Activated naive CD4-positive, alpha-beta T cell treated with anti-CD3 and anti-CD28 coated beads, Interleukin-2, amount 10 ng/mL, durations not matched to agents 7 days and 5 days (primary cell): ENCODE data around the gene GEMIN2.
"Not testable (repeated sequence)": the region's sequence is repeated elsewhere in the genome, so short reads cannot be mapped to it uniquely, and the experiment has no call there.

Source experiments
- CTCF ChIA-PET: fragments of 350-600 bp; sonication (Branson Sonifier 250); formaldehyde crosslinking; loops from one replicate; lab custom pipeline; 2021; ENCODE audit warnings: antibody characterized with exemption; lab: Charles Lee
- DNase-seq: peaks from one replicate; pipeline ENCODE4 v3.0.0-alpha.2; 2020
- H3K27ac Mint-ChIP-seq: one replicate; pipeline ENCODE4 v1.8.0; 2021; ENCODE audit warnings: mild to moderate bottlenecking, moderate library complexity, mixed read lengths
- H3K27me3 Mint-ChIP-seq: one replicate; pipeline ENCODE4 v1.8.0; 2021; ENCODE audit warnings: mild to moderate bottlenecking, mixed read lengths
- H3K36me3 Mint-ChIP-seq: one replicate; pipeline ENCODE4 v1.8.0; 2021; ENCODE audit warnings: mixed read lengths
- H3K4me1 Mint-ChIP-seq: one replicate; pipeline ENCODE4 v1.8.0; 2021; ENCODE audit warnings: mixed read lengths
- H3K4me3 Mint-ChIP-seq: one replicate; pipeline ENCODE4 v1.8.0; 2021; ENCODE audit warnings: mild to moderate bottlenecking, moderate library complexity, mixed read lengths
- H3K9me3 Mint-ChIP-seq: one replicate; pipeline ENCODE4 v1.8.0; 2021; ENCODE audit warnings: mixed read lengths

GEMIN2 gene

DNA sequence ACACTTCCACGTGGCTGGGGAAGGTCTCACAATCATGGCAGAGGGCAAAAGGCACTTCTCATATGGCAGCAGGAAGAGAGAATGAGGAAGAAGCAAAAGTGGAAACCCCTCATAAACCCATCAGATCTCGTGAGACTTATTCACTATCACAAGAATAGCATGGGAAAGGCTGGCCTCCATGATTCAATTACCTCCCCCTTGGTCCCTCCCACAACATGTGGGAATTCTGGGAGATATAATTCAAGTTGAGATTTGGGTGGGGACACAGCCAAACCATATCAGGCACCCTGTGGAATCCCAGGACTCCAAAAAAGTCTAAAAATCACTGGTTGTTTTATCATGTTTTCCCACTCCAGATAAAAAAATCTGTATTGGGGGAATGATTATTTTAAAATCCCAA is 29.1 kb downstream of the GEMIN2 start:
- H3K4me1 Mint-ChIP-seq, CTCF ChIA-PET, H3K4me3 Mint-ChIP-seq: not testable (repeated sequence)

DNA sequence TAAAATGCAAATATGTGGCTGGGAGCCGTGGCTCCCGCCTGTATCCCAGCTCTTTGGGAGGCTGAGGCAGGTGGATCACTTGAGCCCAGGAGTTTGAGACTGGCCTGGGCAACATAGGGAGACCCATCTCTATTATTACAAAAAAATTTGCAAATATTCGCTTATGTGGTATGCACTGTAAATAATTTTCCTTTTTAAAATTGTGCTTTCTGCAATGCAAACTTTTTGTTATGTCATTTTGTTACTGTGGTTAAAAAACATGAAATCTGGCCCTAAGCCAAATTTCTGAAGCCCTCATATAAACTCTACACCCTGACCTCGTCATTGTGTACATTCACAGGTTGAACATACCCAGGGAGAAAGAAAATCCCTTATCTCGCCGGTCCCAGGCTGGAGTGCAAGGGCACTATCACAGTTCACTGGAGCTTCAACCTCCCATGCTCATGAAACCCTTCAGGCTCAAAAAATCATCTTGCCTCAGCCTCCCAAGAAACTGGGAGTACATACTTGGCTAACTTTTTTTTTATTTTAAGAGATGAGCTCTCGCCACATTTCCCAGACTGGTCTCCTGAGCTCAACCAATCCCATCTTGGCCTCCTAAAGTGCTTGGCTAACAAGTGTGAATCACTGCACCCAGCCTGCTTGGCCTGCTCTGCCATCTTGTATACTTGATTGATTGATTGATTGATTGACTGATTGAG is 31.3 kb downstream of the GEMIN2 start:
- Mint-ChIP-seq H3K36me3 (peaks cover 47% of the 10 kb centered on the region), H3K4me1 (no peaks in the 10 kb centered on the region), H3K9me3 (peaks cover 5% of the 10 kb centered on the region), H3K27ac (no peak overlapping the region), H3K27me3 (no peaks in the 10 kb centered on the region), H3K4me3 (no peak overlapping the region)
- CTCF ChIA-PET, result no interaction called here
- DNase-seq, result no peak

More for the DNA sequence above, 29.1 kb downstream of the GEMIN2 start:
- not testable (repeated sequence) for DNase-seq, H3K27ac Mint-ChIP-seq, H3K27me3 Mint-ChIP-seq, H3K9me3 Mint-ChIP-seq
- peaks cover 52% of the 10 kb centered on the region for H3K36me3 Mint-ChIP-seq

DNA sequence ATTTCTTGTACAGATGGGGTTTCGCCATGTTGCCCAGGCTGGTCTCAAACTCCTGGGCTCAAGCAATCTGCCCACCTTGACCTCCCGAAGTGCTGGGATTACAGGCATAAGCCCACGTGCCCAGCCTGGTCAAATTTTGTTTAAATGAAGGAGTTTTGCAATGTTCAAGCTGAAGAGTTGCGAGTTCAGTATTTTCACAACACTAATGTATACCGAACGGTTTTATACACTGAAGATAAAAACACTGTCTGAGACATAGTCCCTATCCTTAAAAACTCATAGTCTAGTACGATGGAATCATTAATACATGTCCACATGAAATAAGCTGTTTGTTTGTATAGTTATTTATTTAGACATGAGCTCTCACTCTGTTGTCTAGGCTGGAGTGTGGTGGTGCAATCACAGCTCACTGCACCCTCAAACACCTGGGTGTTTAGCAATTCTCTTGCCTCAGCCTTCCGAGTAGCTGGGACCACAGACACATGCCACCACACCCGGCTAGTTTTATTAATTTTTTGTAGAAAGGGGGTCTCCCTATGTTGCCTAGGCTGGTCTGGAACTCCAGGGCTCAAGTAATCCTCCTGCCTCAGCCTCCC is 40.6 kb downstream of the GEMIN2 start:
- CTCF ChIA-PET, result no interaction called here
- H3K9me3 Mint-ChIP-seq, result no peaks in the 10 kb centered on the region
- no peak overlapping the region for H3K4me3 Mint-ChIP-seq
- no peaks in the 10 kb centered on the region for H3K27me3 Mint-ChIP-seq
- peaks cover 31% of the 10 kb centered on the region for H3K36me3 Mint-ChIP-seq
- H3K27ac Mint-ChIP-seq, result no peak overlapping the region
- DNase-seq, result no peak
- H3K4me1 Mint-ChIP-seq, result no peaks in the 10 kb centered on the region

DNA sequence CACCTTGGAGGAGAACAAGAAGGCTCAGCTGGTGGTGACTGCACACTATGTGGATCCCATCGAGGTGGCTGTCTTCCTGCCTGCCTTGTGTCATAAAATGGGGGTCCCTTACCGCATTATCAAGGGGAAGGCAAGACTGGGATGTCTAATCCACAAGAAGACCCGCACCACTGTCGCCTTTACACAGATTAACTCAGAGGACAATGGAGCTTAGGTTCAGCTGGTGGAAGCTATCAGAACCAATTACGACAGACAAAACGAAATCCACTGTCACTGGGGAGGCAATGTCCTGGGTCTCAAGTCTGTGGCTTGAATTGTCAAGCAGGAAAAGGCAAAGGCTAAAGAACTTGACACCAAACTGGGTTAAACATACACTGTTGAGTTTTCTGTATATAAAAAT is 43.4 kb downstream of the GEMIN2 start:
- Mint-ChIP-seq H3K27me3 (no peaks in the 10 kb centered on the region), H3K9me3 (no peaks in the 10 kb centered on the region), H3K36me3 (peaks cover 45% of the 10 kb centered on the region), H3K4me1 (peaks cover 13% of the 10 kb centered on the region), H3K27ac (no peak overlapping the region), H3K4me3 (no peak overlapping the region)
- CTCF ChIA-PET, result no interaction called here
- no peak for DNase-seq

DNA sequence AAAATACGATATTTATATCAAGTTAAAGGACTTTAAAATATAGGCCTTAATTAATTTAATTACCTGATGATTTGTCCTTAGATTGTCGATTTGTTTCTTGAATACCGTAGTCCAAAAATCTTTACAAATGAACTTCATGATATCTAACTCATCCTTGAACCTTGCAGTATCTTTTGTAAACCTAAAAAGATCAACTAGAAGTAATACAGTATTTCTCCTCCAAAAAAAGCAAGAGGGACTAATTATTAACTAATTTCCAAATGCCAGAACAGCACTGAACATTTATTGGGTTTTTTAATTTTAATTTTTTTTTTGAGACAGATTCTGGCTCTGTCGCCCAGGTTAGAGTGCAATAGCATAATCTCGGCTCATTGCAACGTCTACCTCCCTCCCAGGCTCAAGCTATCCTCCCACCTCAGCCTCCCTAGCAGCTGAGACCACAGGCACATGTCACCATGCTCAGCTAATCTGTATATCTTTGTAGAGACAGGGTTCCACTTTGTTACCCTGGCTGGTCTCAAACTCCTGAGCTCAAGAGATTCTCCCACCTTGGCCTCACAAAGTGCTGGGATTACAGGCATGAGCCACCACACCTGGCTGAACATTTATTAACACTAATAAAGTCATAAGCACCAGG is 44.2 kb downstream of the GEMIN2 start:
- Mint-ChIP-seq H3K4me1 (peaks cover 17% of the 10 kb centered on the region), H3K27ac (no peak overlapping the region), H3K4me3 (no peak overlapping the region), H3K9me3 (no peaks in the 10 kb centered on the region), H3K27me3 (no peaks in the 10 kb centered on the region), H3K36me3 (peaks cover 49% of the 10 kb centered on the region)
- no peak for DNase-seq
- CTCF ChIA-PET, result no interaction called here

DNA sequence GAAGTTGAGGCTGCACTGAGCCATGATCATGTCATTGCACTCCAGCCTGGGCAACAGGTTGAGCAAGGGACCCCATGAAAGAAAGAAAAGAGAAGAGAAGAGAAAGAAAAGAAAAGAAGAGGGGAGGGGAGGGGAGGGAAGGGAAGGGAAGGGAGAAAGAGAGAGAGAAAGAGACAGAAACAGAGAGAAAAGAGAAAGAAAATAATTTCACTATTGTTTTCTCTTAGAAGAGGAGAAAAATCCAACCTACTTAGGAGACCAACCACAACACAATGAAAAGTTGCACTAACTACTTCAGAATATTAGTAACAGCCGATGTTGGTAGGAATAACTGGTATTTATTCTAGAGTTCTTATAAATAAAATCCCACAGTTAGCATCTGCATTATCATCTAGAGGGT is 46.4 kb downstream of the GEMIN2 start:
- Mint-ChIP-seq H3K27me3 (no peaks in the 10 kb centered on the region), H3K36me3 (peaks cover 58% of the 10 kb centered on the region), H3K4me1 (peaks cover 25% of the 10 kb centered on the region), H3K27ac (no peak overlapping the region), H3K4me3 (no peak overlapping the region), H3K9me3 (no peaks in the 10 kb centered on the region)
- CTCF ChIA-PET, result no interaction called here
- no peak for DNase-seq

DNA sequence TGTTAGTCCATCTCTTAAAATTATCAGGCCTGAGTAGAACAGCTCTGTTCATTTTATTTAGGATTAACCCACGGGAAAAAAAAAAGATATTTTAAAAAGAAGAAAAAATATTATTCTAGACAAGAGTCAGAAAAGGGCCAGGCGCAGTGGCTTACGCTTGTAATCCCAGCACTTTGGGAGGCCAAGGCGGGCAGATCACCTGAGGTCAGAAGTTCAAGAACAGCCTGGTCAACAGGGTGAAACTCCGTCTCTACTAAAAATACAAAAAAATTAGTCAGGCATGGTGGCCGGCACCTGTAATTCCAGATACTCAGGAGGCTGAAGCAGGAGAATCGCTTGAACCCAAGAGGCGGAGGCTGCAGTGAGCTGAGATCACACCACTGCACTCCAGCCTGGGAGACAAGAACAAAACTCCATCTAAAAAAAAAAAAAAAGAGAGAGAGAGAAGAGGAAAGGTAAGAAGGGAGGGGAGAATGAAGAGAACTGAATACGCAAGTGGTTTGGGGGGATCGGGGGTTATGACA is 53.7 kb downstream of the GEMIN2 start:
- Mint-ChIP-seq H3K4me3 (peak overlapping the region; percentile 76), H3K4me1 (peaks cover 48% of the 10 kb centered on the region), H3K36me3 (peaks cover 38% of the 10 kb centered on the region)
- H3K27ac Mint-ChIP-seq, DNase-seq, H3K27me3 Mint-ChIP-seq, H3K9me3 Mint-ChIP-seq, CTCF ChIA-PET: not testable (repeated sequence)

DNA sequence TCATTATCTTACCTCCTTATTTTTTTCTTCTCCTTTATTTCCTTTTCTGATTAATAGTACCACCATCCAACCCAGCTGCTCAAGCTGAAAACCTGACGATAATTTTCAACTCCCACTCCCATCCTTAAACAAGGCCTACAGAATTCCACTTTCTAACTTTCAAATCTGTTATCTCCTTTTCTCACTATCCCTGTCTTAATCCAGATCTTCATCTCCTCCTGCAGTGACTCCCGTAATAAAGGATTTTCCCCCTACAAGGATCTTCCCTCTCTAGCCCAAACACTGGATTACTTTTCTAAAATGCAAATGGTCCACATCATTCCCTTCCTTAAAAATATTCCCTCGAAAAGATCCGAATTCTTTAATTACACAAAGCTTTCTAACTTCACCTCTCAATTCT is 54.5 kb downstream of the GEMIN2 start:
- Mint-ChIP-seq H3K4me3 (peak overlapping the region; percentile 76), H3K27ac (no peak overlapping the region), H3K36me3 (peaks cover 34% of the 10 kb centered on the region), H3K4me1 (peaks cover 52% of the 10 kb centered on the region), H3K9me3 (no peaks in the 10 kb centered on the region), H3K27me3 (no peaks in the 10 kb centered on the region)
- CTCF ChIA-PET, result no interaction called here
- no peak for DNase-seq

DNA sequence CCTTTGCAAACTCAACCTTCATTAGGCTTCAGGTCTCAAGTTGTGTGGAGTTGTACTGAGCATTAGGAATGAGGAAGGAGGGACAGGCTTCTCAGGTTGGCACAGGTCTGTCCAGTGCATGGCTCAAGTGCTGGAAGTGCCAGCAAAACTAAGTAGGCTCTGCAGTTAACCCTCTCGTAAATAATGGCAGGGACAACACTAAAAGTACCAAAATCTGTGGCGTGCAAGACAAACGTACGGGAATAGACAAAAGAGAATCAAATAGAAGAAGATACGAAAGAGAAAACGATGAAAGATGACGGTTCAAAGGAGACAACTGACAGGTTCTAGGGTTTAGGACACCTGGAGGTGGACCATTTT is 55.4 kb downstream of the GEMIN2 start:
- H3K27ac Mint-ChIP-seq, result peak overlapping the region; percentile 98
- peak overlapping the region; percentile 76 for H3K4me3 Mint-ChIP-seq
- H3K9me3 Mint-ChIP-seq, result no peaks in the 10 kb centered on the region
- H3K4me1 Mint-ChIP-seq, result peaks cover 56% of the 10 kb centered on the region
- H3K36me3 Mint-ChIP-seq, result peaks cover 27% of the 10 kb centered on the region
- DNase-seq, result no peak
- no peaks in the 10 kb centered on the region for H3K27me3 Mint-ChIP-seq
- CTCF ChIA-PET, result interaction anchor here (1.0 kb wide), 2 partner anchors 10 to 56 kb away, joined by 3 read pairs; partner anchors contain the start of gene GEMIN2

DNA sequence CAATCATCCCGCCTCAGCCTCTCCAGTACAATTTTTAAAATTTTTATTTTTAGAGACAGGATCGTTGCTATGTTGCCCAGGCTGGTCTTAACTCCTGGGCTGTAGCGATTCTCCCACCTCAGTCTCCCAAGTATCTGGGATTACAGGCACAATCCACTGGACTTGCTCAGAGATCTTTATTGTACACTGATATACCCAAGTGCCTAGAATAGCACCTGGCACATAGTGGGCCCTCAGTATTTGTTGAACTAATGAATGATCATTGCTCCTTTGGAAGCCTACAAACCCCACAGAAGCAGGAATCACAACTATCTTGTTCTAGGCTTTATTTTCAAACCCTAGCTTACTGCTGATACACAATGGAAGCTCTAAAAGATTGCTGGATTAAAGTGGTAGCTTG is 59.1 kb downstream of the GEMIN2 start:
- Mint-ChIP-seq H3K27ac (peak overlapping the region; percentile 77), H3K9me3 (no peaks in the 10 kb centered on the region), H3K27me3 (peaks cover 4% of the 10 kb centered on the region), H3K4me1 (peaks cover 60% of the 10 kb centered on the region), H3K36me3 (peaks cover 35% of the 10 kb centered on the region), H3K4me3 (peak overlapping the region; percentile 44)
- no peak for DNase-seq
- CTCF ChIA-PET, result no interaction called here

DNA sequence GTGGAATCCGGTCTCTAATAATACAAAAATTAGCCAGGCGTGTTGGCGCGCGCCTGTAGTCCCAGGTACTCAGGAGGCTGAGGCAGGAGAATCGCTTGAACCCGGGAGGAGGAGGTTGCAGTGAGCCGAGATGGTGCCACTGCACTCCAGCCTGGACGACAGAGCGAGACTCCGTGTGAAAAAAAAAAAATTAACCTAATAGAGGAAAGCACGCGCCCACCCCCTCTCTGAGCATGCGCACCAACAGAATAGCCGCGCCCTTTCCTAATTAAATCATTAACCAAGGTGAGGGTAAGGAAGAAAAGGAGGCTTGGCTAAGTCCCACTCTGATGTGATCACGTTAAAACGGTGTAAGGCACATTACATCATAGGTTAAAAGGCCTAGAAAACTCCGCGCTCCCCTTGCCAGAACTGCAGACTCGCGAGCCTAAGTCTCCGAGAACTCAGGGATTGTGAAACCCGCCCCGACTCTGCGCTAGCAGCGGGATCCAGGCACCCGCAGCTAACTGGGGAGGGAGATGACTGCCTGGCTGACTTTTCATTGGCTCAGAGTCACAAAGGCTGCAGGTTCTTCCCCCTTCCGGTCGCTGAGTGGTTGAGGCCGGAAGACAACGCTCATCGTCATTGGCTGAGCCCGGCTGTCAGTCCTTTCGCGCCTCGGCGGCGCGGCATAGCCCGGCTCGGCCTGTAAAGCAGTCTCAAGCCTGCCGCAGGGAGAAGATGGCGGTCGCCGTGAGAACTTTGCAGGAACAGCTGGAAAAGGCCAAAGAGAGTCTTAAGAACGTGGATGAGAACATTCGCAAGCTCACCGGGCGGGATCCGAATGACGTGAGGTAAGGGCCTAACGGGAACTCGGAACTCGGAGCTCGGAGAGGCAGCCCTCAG is 60.7 kb downstream of the GEMIN2 start, which contains the start of gene PNN:
PNN (plus strand) TSS at position 695 of the 885 bp plus-strand sequence; CDS start at position 721, 26 bp downstream.
- Mint-ChIP-seq H3K36me3 (peaks cover 38% of the 10 kb centered on the region), H3K4me3 (peak within 1 kb of the TSS; percentile 99), H3K9me3 (no peaks in the 10 kb centered on the region), H3K27ac (peak within 1 kb of the TSS; percentile 99), H3K4me1 (peaks cover 63% of the 10 kb centered on the region), H3K27me3 (peaks cover 4% of the 10 kb centered on the region)
- peak; percentile 98 for DNase-seq
- CTCF ChIA-PET, result no interaction called here

DNA sequence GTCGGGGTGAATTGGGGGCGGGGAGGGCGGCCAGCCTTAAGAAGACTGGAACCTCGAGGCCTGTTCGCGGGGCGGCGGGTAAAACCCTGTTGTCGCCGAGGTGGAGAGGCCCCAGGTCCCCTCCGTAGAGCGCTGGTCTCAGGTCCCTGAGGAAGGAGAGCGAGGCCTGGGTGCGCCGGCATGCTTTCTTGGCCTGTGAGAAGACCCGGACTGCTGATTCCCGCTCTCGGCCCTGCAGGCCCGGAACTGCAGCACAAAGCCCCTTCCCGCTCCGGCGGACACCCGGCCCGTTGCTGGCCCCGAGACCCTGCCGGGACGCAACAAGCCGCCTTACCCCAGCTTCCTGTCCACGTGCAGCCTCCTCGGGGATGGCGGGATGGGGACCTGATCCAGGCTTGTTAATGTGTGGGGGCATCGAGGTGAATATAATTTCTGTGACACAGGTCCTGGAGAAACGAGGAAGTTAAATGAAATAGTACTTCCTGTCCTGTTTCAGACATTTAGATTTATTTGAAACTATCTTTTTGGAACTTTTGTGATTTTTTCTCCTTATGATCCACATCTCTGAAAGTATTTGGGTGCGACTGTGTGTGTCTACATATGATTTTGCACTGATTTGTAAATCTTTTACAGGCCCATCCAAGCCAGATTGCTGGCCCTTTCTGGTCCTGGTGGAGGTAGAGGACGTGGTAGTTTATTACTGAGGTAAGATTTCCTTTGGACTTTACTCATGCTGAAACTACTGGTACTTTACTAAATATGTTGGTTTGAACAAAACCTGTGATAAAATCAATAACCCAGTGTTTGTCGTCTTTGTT is 61.5 kb downstream of the GEMIN2 start:
- H3K4me3 Mint-ChIP-seq, result peak overlapping the region; percentile 99
- H3K27ac Mint-ChIP-seq, result peak overlapping the region; percentile 99
- peaks cover 40% of the 10 kb centered on the region for H3K36me3 Mint-ChIP-seq
- peak; percentile 59 for DNase-seq
- H3K9me3 Mint-ChIP-seq, result no peaks in the 10 kb centered on the region
- CTCF ChIA-PET, result no interaction called here
- H3K4me1 Mint-ChIP-seq, result peaks cover 63% of the 10 kb centered on the region
- H3K27me3 Mint-ChIP-seq, result peaks cover 4% of the 10 kb centered on the region
